NCI-H146 treated with DMSO at 0.1 percent for 48 hours (cell line): ENCODE results near the gene RBM20.
A peak's percentile ranks its signal among the peaks of the same experiment; 100 is the strongest.
"Not testable (repeated sequence)": the region's sequence is repeated elsewhere in the genome, so short reads cannot be mapped to it uniquely, and the experiment has no call there.

ENCODE experiments used
- DNase-seq: peaks from one replicate; lab custom pipeline; 2025; ENCODE audit not compliant: unreplicated experiment; lab: John Stamatoyannopoulos, UW

Gene RBM20

GRCh38 chr10:110758898-110759297, 114.8 kb downstream of the RBM20 start:
- DNase-seq: no peak

- DNase-seq: no peak
Observed at GRCh38 chr10:110759523-110759922, 115.4 kb downstream of the RBM20 start.

- DNase-seq: peak; percentile 35
Observed at GRCh38 chr10:110762109-110762848, 118.1 kb downstream of the RBM20 start.

DNA sequence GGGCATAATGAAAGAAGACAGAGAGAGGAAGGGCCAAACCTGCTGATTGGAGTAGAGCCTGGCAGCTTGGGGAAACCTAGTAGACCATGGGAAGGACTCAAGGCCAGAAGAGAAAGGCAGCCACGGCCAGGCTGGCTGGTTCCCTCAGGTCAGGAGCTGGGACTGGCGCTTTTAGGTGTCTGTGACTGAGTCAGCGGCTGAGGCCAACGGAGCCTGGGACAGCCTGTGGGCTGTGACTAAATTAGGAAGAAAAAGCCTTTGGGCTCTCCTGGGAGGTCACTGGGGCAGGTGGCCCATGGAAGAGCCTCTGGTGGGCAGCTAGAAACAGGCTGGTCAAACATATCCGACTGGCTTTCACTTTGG, 118.7 kb downstream of the RBM20 start:
- no peak for DNase-seq

DNA sequence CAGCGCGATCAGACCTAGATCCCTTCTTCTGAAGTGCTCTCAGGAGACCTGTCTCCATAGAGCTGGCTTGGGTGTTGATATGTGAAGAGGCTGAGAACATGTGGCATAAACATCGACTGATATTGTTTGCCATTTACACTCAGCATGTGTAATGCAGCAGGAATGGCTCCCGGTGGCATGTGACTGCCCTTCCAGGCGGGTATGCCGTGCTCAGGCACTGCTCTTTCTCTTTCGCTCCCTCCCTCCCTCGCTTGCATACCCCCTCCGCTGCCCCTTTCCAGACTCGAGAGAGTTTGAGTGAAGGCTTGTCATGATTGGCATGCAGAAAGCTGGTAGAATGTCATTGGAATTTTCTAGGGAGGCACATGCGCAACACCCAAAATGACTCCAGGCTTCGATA, 120.2 kb downstream of the RBM20 start:
- DNase-seq: no peak

- no peak for DNase-seq
Observed at GRCh38 chr10:110764793-110765512, 120.8 kb downstream of the RBM20 start.

DNA sequence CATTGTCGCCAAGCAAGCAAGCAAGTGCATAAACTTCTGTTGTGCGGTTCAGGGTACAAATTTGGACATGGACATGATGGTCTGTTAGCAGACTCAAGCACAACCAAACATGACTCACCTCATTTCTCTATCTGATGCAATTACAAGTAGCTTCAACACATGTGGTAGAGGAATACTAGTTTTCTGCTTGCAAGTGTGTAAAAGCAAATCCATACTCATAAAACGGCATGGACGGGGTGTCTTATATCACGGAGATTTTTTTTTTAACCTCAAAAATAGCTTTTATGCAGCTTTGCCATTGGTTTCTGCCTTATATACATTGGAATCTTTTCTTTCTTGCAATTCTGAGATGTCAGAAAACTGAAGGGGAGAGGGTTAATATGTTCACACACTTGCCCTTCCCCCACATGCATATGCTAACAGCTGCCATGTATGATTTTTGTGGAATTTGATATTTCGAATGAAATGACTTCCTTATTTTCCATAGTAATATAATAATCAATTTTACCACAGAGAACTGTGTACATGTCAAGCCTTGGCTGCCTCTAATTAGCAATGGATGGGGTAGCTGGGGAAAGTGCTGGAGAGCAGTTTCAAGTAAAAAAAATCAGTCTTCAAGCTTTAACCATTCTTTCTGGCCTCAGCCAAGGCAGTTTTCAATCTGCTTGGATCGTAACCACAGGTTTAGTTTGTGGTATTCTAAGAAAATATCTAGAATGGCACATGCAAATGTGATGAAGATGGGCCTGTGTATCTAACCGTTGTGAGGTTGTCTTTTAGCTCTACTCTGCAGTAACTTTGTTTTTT, 121.6 kb downstream of the RBM20 start:
- DNase-seq: no peak

DNA sequence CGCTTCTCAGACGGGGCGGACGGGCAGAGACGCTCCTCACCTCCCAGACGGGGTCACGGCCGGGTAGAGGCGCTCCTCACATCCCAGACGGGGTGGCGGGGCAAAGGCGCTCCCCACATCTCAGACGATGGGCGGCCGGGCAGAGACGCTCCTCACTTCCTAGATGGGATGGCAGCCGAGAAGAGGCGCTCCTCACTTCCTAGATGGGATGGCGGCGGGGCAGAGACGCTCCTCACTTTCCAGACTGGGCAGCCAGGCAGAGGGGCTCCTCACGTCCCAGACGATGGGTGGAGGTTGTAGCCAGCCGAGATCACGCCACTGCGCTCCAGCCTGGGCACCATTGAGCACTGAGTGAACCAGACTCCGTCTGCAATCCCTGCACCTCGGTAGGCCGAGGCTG, 123.5 kb downstream of the RBM20 start:
- not testable (repeated sequence) for DNase-seq

- DNase-seq: no peak
Observed at GRCh38 chr10:110770243-110770642, 126.1 kb downstream of the RBM20 start.

DNA sequence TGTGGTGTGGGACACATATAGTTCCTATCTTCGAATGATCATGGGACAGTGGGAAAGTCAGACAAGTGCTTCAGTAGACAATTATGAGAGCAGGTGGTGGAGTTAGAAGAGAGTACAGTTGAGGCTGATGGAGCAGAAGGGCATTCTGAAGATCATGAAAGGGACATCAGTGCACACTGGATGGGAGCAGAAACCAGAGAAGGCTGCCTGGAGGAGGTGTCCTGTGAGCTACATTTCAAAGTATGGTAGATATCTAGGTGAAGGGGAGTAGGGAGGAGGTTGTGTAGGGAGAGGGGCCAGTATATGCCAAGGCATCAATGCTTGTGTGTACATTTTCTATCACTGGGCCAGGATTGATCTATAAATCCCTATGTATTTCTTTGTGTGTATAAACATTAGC, 127.3 kb downstream of the RBM20 start:
- DNase-seq: no peak

DNA sequence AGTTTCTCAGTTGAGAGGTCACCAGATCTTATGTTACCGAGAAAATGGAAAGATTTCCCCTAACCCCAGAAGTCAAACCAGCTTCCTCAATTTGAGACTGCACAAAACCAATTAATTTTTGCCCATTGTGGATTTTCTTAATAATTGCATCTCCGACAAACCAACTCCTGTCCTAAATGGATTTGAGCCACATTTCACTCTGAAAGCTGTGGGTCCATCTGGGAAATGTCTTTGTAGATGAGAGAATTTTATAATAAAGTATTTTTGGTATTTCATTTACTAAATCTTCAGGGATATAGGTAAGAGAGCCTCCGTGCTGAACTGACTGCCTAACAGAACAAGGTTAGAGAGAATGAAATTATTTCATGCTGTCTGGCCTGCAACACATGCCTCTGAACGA, 127.9 kb downstream of the RBM20 start:
- no peak for DNase-seq

DNA sequence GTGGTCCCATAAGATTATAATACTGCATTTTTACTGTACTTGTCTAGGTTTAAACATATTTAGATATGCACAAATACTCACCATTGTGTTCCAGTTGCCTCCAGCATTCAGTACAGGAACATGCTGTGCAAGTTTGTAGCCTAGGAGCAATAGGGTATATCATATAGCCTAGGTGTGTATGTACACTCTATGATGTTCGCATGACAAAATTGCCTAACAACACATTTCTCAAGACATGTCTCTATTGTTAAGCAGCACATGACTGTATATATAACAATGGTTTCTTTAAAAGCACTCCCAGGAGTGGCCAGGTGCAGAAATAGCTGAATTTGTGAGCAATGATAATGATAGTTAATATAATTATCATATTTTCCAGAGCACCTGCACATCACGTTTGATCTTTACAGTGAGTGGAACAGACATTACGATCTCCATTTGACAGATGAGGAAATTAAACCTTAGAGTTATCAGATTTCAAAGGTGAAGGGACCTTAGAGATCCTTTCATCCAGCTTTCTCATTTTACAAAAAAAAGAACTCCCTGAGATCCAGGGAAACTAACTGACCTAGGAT, 128.4 kb downstream of the RBM20 start:
- DNase-seq: peak; percentile 28

DNA sequence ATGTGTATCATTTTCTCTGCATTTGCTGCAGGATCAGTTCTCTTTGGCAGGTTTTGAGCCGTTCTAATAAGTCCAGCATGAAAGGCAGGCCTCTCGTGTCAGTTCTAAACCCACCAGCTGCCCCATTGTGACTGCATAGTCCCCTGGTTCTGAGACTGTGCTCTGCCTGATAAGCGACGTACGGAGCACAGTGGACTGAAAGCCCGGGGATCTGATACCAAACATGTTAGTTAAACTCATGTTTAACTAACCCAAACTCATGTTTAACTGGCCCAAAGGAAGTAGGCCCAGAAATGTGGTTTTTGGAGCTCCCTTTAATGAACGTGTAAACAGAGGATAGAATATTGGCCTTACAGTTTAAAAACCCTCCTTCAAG, 129.5 kb downstream of the RBM20 start:
- DNase-seq: no peak

- DNase-seq: no peak
Observed at GRCh38 chr10:110774069-110775019, 130.2 kb downstream of the RBM20 start.

DNA sequence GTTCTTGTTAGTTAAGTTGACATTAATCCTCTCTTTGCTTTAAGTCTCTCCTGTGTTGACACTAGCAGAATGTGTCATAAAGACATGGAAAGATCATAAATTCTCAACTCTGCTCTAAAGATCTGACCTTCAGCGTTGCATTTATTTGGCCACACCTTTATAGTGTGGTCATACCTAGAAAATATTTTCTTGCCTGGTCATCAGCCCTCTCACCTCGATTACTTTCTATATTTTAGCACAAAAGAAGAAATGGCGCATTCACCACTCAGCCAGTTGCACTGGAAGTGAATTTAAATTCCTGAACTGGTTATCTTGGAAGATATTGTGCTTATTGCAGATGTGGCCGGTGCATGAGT, 130.9 kb downstream of the RBM20 start:
- no peak for DNase-seq

DNA sequence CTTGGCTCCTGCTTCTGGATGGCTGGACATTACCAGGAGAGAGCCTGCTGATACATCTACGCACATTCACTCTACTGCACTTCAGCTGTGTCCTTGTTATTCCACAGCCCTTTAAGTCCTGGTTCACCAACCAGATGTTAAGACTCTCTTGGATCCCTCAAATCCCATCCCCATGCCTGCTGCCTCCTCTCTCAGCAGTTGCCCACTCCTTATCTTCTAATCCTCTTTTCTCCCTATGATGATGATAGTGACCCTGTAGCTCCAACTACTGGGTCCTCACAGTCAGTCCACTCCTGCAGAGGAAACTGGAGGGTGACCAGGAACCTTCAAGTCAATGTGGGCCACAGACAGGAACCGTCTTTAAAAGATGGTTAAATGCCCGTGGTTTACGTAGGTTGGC, 131.3 kb downstream of the RBM20 start:
- no peak for DNase-seq

GRCh38 chr10:110777017-110777416, 132.9 kb downstream of the RBM20 start:
- DNase-seq: no peak

DNA sequence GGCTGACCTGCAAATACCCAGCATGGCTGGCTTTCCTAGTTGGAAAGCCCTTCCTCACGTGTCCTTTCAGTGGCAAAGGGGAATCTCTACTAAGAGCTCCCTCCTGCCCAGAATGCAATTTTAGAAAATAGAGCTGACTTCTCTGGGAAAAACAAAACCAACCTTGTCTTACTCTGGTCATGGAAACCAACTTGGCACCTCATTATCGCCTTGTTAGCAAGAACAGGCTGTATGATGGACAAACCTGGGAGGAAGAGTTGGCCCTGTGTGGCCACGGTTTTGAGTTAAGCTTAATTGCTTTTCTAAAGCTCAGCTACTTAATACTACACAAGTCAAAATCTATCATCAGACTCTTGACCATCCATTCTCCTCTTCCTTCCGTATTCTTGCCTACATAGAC, 133.5 kb downstream of the RBM20 start:
- DNase-seq: no peak

- no peak for DNase-seq
Observed at GRCh38 chr10:110778211-110778610, 134.1 kb downstream of the RBM20 start.

DNA sequence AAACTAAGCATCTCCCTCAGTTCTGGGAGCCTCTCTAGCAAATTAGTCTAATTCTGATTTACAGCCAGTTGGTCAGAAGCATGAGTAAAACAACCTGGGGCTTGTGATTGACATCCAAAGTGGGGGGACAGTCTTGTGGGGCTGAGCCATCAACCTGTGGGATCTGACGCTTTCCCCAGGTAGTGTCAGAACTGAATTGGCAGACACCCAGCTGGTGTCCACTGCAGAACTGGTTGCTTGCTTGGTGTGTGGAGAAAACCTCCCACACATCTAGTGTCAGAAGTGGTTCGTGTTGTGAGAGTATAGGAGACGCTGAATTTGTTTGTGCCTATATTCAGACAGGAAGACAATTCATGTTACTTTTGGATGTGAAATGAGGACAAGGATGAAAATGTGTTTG, 135.4 kb downstream of the RBM20 start:
- no peak for DNase-seq

GRCh38 chr10:110780704-110781103, 136.6 kb downstream of the RBM20 start:
- no peak for DNase-seq
